ENCODE data around the gene CCDC110.

DNA sequence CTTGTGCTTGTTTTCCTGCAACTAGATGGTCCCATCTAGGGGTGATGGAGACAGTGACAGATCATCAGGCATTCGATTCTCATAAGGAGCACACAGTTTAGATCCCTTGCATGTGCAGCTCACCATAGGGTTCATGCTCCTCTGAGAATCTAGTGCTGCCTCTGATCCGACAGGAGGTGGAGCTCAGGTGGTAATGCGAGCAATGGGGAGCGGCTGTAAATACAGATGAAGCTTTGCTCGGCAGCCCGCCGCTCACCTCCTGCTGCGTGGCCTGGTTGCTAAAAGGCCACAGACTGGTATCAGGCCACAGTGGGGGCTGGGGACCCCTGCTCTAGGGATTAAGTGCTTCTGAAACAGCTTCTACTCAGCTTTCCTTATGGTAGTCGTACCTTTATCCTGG lies 28.5 kb upstream of the CCDC110 start:
- TF ChIP-seq ATF3 (CRISPR knock-in tag; conservative IDR thresholded peaks at IDR 0.05) (no peak), ATF2 (CRISPR knock-in tag; IDR thresholded peaks at IDR 0.05; ENCODE audit: borderline replicate concordance, low read depth) (no peak), SP1 (CRISPR knock-in tag; conservative IDR thresholded peaks at IDR 0.05) (no peak), ZNF121 (CRISPR knock-in tag; IDR thresholded peaks at IDR 0.05) (no peak), ESRRA (CRISPR knock-in tag; IDR thresholded peaks at IDR 0.05; ENCODE audit: borderline replicate concordance) (no peak)
- TF ChIP-seq, protein P1, sequence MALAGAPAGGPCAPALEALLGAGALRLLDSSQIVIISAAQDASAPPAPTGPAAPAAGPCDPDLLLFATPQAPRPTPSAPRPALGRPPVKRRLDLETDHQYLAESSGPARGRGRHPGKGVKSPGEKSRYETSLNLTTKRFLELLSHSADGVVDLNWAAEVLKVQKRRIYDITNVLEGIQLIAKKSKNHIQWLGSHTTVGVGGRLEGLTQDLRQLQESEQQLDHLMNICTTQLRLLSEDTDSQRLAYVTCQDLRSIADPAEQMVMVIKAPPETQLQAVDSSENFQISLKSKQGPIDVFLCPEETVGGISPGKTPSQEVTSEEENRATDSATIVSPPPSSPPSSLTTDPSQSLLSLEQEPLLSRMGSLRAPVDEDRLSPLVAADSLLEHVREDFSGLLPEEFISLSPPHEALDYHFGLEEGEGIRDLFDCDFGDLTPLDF (CRISPR knock-in tag; IDR thresholded peaks at IDR 0.05), result no peak
- TF ChIP-seq, protein P2, sequence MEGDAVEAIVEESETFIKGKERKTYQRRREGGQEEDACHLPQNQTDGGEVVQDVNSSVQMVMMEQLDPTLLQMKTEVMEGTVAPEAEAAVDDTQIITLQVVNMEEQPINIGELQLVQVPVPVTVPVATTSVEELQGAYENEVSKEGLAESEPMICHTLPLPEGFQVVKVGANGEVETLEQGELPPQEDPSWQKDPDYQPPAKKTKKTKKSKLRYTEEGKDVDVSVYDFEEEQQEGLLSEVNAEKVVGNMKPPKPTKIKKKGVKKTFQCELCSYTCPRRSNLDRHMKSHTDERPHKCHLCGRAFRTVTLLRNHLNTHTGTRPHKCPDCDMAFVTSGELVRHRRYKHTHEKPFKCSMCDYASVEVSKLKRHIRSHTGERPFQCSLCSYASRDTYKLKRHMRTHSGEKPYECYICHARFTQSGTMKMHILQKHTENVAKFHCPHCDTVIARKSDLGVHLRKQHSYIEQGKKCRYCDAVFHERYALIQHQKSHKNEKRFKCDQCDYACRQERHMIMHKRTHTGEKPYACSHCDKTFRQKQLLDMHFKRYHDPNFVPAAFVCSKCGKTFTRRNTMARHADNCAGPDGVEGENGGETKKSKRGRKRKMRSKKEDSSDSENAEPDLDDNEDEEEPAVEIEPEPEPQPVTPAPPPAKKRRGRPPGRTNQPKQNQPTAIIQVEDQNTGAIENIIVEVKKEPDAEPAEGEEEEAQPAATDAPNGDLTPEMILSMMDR (IDR thresholded peaks at IDR 0.05), result no peak
- TF ChIP-seq, protein P3, sequence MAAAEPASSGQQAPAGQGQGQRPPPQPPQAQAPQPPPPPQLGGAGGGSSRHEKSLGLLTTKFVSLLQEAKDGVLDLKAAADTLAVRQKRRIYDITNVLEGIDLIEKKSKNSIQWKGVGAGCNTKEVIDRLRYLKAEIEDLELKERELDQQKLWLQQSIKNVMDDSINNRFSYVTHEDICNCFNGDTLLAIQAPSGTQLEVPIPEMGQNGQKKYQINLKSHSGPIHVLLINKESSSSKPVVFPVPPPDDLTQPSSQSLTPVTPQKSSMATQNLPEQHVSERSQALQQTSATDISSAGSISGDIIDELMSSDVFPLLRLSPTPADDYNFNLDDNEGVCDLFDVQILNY (CRISPR knock-in tag; IDR thresholded peaks at IDR 0.05), result no peak
